Measurements from ENCODE around the gene EBF3.

GRCh38 chr10:129807211-129807610, 156.9 kb downstream of the EBF3 start:
- no peak for TF ChIP-seq CTCF (IDR thresholded peaks at IDR 0.05; ENCODE audit: insufficient read depth, low read depth, low read length)
- no peak for TF ChIP-seq EZH2 (IDR thresholded peaks at IDR 0.05; ENCODE audit: insufficient read depth, low read length)

Measured in astrocyte (in vitro differentiated cells and primary cell).